Right lung (tissue), 5 donors: ENCODE data around the gene PRKG1. TPM values are rescaled to one million over a fixed set of nuclear protein-coding genes. Genes with fewer than 3 reads are reported as not detected.
"Not testable (repeated sequence)": the region's sequence is repeated elsewhere in the genome, so short reads cannot be mapped to it uniquely, and the experiment has no call there.

Experiments
- DNase-seq, 2 donors: peaks; one replicate each; pipeline ENCODE4 v3.0.0-alpha.2; 2013
- polyA plus RNA-seq, 5 donors: library from polyadenylated mRNA; unstranded; fragments of 120-200 nt; gene quantifications; one replicate each; pipeline versions ENCODE4 v1.2.1 to v1.2.3, GENCODE V29; 2013; ENCODE audit warnings: inconsistent platforms in 1 of 5, low replicate concordance in 1 of 5; ENCODE audit not compliant: insufficient read length in 5 of 5, insufficient read depth in 1 of 5

Gene PRKG1
- polyA plus RNA-seq, 5 donors = 12.4 to 21.3 (median 15.8) TPM

GRCh38 chr10:51653025-51653424, 578.7 kb downstream of the PRKG1 start:
- DNase-seq = peak; percentile 28 to 42

GRCh38 chr10:51654918-51655317, 580.6 kb downstream of the PRKG1 start:
- DNase-seq = no peak

GRCh38 chr10:51656503-51656902, 582.2 kb downstream of the PRKG1 start:
- no peak for DNase-seq

DNA sequence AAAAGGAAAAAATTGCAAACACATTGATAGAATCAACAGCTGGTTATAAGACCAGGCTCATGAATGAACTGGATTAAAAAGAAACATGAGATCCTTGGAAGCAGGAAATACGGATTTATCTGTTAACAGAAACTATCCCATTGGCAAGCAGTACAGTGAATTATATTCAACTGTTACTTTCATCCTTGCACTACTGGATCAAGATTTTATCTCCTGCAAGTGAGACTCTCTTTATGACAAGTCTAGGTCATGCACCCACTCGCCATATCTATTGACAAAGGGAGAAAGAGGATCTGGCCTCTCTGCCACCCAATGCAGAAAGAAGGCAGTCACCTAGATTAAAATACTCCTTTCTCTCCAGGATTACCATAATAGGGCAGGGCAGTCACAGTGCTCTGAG, 583.7 kb downstream of the PRKG1 start:
- no peak for DNase-seq

GRCh38 chr10:51659344-51659743, 585.1 kb downstream of the PRKG1 start:
- DNase-seq = no peak

GRCh38 chr10:51663086-51663485, 588.8 kb downstream of the PRKG1 start:
- no peak for DNase-seq

DNA sequence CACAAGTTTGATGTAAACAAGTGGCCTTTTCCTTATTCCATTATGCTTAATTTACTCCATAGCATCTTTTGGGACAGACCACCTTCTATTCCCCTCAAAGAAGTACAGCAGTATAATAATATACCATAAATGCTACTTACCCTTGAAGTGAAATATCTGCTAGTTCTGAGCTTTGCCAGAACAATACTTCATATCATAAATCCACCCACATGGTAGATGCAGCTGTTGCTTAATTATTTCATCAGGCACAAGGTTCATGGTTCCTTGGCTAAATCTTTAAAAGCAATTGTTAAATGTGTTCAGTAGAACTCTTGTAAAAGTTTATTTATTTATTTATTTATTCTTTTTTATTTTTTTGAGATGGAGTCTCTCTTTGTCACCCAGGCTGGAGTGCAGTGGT, 592.2 kb downstream of the PRKG1 start:
- no peak for DNase-seq

GRCh38 chr10:51667678-51668335, 593.5 kb downstream of the PRKG1 start:
- DNase-seq = no peak

GRCh38 chr10:51668336-51668689, 594.0 kb downstream of the PRKG1 start:
- DNase-seq = no peak

- no peak for DNase-seq
Observed at GRCh38 chr10:51669041-51669440, 594.8 kb downstream of the PRKG1 start.

GRCh38 chr10:51672039-51672535, 597.8 kb downstream of the PRKG1 start:
- DNase-seq = no peak

GRCh38 chr10:51675088-51675487, 600.8 kb downstream of the PRKG1 start:
- no peak for DNase-seq

DNA sequence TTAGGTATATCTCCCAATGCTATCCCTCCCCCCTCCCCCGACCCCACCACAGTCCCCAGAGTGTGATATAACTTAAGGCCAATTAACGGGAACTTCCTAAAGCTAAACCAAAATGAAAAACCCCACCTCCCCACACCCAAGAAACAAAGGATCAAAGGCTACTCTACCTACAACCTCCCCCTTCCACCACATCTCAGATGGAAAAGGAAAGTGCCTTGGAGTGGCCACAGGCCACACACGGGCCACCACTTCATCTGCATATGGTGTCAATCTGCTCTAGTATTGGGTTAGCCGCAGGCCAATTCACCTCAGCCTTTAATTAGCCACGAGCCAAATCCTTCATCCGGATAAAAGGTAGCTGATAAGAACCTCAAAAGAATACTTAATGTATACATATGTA, 605.6 kb downstream of the PRKG1 start:
- DNase-seq = no peak

DNA sequence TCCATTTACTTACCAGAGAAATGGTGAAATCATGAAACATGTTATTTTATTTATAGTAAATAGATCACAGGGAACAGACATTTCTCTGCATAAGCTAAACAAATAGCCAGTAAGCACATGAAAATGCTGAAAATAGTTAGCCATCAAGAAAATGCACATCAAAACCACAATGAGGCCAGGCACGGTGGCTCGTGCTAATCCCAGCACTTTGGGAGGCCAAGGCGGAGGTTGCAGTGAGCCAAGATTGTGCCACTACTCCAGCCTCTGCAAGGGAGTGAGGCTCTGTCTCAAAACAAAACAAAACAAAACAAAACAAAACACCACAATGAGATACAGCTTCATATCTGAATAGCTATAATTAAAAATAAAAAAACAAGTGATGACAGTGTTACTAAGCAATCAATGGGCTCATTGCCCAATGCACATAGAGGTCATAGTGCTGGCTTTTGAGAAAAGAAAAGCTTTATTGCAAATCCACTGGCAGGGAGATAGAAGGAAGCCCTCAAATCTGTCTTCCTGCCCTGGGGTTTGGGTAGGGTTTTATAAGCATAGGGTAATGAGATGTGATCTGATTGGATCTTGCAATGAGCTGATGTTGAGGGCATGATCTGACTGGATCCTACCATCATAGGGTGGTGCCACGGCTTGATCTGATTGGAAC, 608.9 kb downstream of the PRKG1 start:
- peak; percentile 64 to 76 for DNase-seq

GRCh38 chr10:51685768-51686167, 611.5 kb downstream of the PRKG1 start:
- no peak for DNase-seq

DNA sequence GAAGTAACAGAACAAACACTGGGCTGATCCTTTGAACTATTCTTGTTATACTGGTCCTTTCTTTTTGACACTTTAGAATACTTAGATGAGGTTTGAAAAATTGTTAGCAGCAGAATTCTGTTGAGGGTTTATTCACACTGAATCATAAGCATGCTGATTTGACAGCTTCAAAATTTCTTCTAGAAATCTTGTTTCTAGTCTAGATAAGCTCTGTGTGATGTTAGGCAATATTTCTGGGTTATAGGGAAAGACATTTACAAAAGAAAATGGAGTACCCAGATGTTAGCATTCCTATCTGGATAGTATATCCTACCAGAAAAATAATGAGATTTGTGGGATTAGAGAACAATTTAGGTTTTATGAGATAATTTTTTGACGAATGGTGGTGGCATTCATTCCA, 613.0 kb downstream of the PRKG1 start:
- no peak for DNase-seq

DNA sequence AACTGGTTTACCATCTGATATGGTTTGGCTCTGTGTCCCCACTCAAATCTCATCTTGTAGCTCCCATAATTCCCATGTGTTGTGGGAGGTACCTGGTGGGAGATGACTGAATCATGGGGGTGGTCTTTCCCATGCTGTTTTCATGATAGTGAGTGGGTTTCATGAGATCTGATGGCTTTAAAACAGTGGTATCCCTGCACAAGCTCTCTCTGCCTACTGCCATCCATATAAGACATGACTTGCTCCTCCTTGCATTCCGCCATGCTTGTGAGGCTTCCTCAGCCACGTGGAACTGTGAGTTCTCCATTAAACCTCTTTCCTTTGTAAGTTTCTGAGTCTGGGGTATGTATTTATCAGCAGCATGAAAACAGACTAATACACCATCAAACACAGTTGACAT, 614.5 kb downstream of the PRKG1 start:
- not testable (repeated sequence) for DNase-seq

DNA sequence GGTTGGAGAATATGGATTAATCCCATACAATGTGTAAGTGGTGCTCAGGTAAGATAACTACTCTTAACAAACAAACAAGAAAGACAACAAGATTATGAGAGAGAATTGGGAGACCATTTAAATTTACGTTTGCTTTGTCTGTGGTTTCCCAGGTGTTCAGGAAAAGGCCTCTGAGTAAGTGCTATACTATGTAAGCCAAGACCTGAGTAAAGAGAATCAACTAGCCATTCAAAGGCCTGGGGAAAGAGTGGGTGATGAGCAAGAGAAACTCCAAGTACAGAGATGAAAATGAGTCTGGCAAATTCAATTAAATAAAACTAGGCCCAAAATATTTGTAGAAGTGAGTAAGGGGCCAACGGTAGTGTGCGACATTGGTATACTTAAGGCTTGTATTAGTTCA, 615.2 kb downstream of the PRKG1 start:
- no peak for DNase-seq

DNA sequence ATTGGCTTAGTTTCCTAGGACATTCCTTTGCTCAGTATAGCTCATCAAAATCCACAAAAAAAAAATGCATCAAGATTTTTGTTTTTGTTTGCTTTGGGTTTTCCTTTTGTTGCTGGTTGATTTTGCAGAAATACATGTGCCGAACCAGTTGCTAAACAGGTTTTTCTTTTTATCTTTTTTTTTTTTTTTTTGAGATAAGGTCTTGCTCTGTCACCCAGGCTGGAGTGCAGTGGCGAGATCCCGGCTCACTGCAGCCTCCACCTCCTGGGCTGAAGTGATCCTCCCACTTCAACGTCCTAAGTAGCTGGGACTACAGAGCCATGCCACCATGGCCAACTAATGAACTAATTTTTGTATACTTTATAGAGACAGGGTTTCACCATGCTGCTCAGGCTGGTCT, 616.8 kb downstream of the PRKG1 start:
- DNase-seq = no peak

- no peak for DNase-seq
Observed at GRCh38 chr10:51694086-51694768, 619.9 kb downstream of the PRKG1 start.

DNA sequence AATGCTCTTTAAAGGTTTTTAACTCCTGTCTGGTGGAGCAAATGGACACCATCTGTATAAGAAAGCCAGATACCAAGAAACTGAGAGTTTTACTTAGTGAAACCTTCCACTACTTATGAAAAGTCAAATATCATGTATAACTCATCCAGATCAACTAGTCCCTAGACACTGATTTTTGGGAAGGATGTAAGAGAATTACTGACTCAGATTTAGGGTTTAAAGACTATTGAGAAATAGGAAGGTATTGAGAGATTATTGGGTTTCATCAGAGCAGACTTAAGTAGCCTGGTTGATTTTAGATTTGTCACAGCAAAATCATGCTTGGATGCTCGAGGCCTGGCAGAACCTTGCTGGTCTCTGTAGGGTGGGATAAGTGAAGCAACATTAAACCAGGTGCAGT, 622.0 kb downstream of the PRKG1 start:
- DNase-seq = no peak

DNA sequence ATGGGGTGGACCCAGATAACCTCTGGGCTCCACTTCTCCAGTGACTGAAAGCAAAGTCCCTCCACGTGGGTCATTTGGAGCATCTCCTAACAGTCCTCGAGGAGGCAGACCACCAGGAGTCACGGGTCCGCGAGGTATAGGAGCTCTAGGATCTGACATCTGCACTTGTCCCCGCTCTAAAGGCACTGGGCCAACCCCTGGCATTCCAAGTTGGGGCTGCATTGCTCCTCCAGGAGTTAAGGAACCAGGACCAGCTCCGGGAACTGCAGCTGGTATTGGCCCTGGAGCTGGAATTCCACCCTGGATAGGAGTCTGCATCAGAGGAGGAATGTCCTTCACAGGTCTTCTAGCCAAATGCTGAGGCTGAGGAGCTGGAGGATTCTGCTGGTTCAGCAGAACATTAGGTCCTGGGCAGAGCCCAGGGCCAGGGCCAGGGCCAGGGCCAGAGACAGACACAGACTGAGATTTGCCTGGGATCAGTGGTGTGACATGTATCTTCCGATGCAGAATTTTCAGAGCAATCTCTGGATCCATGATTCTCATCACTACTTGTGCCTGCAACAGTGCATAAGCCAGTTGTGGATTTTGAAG, 624.3 kb downstream of the PRKG1 start:
- no peak for DNase-seq

DNA sequence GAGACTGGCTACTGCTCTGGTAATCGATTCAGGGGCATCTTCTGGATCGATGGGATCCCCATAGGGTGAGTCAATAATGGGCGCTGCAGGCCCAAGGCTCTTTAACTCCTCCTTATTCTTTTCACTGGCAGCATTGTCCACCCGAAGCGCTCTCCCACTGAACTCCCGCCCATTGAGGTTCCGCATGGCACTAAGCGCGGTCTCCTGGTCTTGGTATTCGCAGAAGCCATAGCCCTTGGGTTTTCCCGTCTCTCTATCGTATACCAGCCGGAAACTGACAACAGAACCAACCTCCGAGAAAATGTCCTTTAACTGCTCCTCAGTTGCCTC, 624.8 kb downstream of the PRKG1 start:
- no peak for DNase-seq
